GM18520 (cell line): Measurements from ENCODE around the gene MYH7B.

Source experiments
- ATAC-seq: cut with Tn5 transposase; IDR thresholded peaks from one replicate; pipeline ENCODE4 v1.9.1; 2021; ENCODE audit not compliant: unreplicated experiment

MYH7B gene

GRCh38 chr20:34974246-34974645, 18.6 kb downstream of the MYH7B start:
- no peak for ATAC-seq

- ATAC-seq = no peak
Measured at GRCh38 chr20:34976286-34976685, 20.6 kb downstream of the MYH7B start.

GRCh38 chr20:34977365-34978091, 21.9 kb downstream of the MYH7B start:
- ATAC-seq = no peak

GRCh38 chr20:34978092-34978744, 22.6 kb downstream of the MYH7B start:
- no peak for ATAC-seq

DNA sequence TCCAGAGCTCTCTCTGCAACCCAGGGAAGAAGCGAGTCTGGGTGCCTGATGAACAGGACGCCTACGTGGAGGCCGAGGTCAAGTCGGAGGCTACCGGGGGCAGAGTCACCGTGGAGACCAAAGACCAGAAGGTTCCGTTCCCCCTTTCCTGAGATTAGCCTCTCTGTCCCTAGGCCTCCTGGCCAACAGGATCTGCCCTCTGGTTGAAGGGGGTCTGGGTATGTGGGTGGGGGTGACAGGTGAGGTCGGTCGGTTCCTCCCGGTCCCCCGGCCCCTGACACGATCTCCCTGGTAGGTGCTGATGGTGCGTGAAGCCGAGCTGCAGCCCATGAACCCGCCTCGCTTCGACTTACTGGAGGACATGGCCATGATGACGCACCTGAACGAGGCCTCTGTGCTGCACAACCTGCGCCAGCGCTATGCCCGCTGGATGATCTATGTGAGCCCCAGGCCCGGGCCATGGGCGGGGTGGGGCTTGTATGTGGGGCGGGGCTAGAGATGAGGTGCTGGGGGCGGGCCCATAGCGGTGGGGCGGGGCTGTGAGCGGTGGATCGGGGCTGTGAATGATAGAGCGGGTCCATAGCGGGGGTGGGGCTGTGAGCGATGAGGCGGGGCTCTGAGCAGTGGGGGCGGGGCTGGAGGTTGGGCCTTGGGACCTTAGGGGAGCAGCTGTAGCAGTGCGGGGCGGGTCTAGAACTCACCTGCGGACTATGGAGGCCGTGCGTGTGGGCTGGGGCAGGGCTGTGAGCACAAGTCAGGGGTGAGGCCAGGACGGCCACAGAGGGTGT, 23.9 kb downstream of the MYH7B start:
- no peak for ATAC-seq

GRCh38 chr20:34980543-34981233, 25.0 kb downstream of the MYH7B start:
- ATAC-seq = no peak

GRCh38 chr20:34982270-34983088, 26.8 kb downstream of the MYH7B start:
- ATAC-seq = no peak

- no peak for ATAC-seq
Measured at GRCh38 chr20:34983089-34983820, 27.6 kb downstream of the MYH7B start.

DNA sequence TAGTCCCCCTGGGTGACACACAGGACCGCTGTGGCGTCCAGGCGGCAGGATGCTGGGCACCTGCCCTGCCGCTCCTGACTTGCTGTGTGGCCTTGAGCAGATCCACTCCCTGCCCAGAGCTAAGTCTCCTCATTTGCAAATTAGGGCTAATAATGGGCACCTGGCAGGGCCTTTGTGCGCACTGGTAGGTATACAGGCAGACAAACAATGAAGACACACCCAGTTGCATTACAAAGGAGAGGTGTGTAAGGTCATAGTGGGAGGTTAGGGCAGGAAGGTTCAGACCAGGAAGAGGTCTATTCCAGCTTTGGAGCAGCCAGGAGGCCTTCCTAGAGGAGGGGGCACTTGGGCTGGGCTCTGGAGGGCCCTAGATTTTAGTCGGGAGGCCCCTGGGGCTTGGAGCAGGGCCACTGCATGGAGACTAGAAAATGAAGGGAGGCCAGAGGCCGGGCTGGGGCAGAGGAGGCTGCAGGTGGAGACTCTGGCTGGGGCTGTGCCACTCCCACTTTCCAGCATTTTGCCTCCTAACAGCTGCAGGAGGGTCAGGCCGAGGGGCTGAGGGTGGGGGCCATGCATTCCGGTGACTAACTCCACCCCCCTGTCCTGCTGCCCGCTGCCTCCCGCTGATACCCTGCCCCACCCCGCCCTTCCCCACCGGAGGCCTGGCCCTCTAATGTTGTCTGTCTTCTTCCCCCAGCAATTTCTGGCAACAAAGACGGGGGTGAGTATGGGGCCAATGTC, 28.5 kb downstream of the MYH7B start:
- no peak for ATAC-seq

GRCh38 chr20:34984756-34985261, 29.1 kb downstream of the MYH7B start:
- no peak for ATAC-seq

GRCh38 chr20:34985461-34986310, 30.0 kb downstream of the MYH7B start:
- no peak for ATAC-seq

- no peak for ATAC-seq
Measured at GRCh38 chr20:34986311-34987287, 30.9 kb downstream of the MYH7B start.

DNA sequence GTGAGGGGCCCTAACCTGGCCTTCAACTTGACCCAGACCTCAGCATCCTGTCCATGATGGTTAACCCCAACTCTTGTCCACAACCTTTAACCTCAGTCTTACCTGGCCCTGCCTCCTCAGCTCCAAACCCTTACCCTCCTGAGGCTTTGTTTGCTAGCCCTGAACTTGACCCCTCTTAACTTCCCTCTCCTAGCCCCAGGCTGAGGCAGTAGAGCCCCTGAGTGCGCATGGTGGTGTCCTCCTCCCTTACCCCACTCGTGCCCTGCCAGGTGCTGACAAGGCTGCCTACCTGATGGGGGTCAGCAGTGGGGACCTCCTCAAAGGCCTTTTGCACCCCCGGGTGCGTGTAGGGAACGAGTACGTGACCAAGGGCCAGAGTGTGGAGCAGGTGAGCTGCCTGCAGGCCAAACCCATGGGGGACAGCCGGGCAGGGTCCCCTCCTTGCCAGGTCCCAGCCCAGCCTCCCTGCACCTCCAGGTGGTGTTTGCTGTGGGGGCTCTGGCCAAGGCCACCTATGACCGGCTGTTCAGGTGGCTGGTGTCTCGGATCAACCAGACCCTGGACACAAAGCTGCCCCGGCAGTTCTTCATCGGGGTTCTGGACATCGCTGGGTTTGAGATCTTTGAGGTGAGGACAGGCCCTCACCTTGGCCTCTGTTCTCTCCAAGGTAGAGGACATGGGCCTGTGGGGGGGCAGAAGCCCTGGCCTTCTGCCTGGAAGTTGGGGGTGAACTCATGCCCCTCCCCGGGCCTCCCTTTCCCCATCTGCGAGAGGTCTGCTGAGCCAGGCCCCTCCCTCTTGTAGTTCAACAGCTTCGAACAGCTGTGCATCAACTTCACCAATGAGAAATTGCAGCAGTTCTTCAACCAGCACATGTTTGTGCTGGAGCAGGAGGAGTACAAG, 31.9 kb downstream of the MYH7B start:
- no peak for ATAC-seq

DNA sequence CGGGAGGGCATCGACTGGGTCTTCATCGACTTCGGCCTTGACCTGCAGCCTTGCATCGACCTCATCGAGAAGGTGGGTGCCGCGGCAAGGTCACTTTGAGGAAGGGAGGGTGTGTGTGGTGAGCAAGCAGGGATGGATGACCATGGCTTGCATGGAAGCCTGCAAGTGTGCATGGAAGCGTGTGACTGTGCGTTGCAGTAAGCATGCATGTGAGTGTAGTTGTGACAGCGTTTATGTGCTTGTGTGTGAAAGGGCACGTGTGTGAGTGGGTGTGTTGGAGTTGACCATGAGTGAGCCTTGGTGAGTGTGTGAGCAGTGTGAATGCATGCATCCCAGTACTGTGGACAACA, 32.5 kb downstream of the MYH7B start:
- ATAC-seq = no peak

- ATAC-seq = no peak
Measured at GRCh38 chr20:34989118-34989517, 33.5 kb downstream of the MYH7B start.

DNA sequence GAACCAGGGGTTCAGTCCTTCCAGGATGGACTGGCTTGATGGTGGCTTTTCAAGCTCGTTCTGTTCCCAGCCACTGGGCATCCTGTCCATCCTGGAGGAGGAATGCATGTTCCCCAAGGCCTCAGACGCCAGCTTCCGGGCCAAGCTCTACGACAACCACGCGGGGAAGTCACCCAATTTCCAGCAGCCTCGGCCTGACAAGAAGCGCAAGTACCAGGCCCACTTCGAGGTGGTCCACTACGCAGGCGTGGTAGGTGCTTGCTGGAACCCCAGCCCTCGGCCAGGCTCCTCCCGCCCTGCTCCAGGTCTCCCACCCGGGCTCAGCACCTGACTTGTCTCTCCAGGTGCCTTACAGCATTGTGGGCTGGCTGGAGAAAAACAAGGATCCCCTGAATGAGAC, 34.0 kb downstream of the MYH7B start:
- no peak for ATAC-seq
